Measurements from ENCODE around the gene GRIK3.

- no peak for TF ChIP-seq RAD21 (IDR thresholded peaks at IDR 0.05 in 1 of 2, conservative IDR thresholded peaks at IDR 0.05 in 1 of 2; ENCODE audit: low read depth in 2 of 2, low read length in 2 of 2)
- no peak for TF ChIP-seq CTCF (IDR thresholded peaks at IDR 0.05; ENCODE audit: control extremely low read depth in 1 of 3, insufficient read depth in 1 of 3, low read depth in 1 of 3, low read length in 3 of 3)
- TF ChIP-seq POLR2A (IDR thresholded peaks at IDR 0.05; ENCODE audit: control extremely low read depth in 1 of 2, low read depth in 2 of 2, low read length in 2 of 2): no peak
- TF ChIP-seq EZH2 (IDR thresholded peaks at IDR 0.05; ENCODE audit: low read depth, low read length, severe bottlenecking): no peak
- no peak for TF ChIP-seq BRCA1 (IDR thresholded peaks at IDR 0.05; ENCODE audit: low read depth, low read length)
- no peak for TF ChIP-seq SP1 (IDR thresholded peaks at IDR 0.05; ENCODE audit: low read depth, low read length)
- no peak for TF ChIP-seq JUND (IDR thresholded peaks at IDR 0.05; ENCODE audit: low read length)
- TF ChIP-seq GABPA (IDR thresholded peaks at IDR 0.05; ENCODE audit: borderline replicate concordance, insufficient read depth, low read length): no peak
- TF ChIP-seq EP300 (IDR thresholded peaks at IDR 0.05; ENCODE audit: borderline replicate concordance in 1 of 2, low read depth in 2 of 2, low read length in 2 of 2): no peak
Measured at GRCh38 chr1:37041483-37041882, 7.2 kb upstream of the GRIK3 start.
